HG03060 (cell line): ENCODE results near the gene CACNB2.
A peak's percentile ranks its signal among the peaks of the same experiment; 100 is the strongest.

ENCODE experiments used
- ATAC-seq: cut with Tn5 transposase; IDR thresholded peaks from one replicate; pipeline ENCODE4 v1.9.1; 2021; ENCODE audit warnings: low read depth, moderate number of reproducible peaks; ENCODE audit not compliant: unreplicated experiment

CACNB2 gene

GRCh38 chr10:18483516-18484186, 343.4 kb downstream of the CACNB2 start:
- no peak for ATAC-seq

GRCh38 chr10:18486438-18486837, 346.2 kb downstream of the CACNB2 start:
- no peak for ATAC-seq

DNA sequence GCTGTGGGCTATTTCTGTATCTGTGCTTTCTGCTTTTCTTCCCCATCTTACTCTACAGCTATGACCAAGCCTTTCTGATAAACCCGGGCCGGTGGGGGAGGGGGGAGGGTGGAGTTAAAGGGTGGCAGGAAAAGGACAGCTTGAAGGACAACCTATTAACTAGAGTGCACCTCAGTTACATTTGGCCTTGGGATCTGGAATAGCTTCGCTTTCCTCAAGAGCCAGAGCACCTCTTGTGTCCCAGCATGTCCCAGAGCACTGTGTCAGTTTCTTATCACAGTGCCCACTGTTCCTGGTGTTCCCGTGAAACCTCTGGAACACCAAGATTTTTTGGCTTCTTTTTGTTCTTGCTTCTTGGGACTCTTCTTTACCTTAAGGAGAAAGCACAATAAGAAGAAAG, 350.5 kb downstream of the CACNB2 start:
- ATAC-seq: no peak

GRCh38 chr10:18497806-18498369, 357.7 kb downstream of the CACNB2 start:
- ATAC-seq: no peak

- ATAC-seq: no peak
These were observed 358.8 kb downstream of the CACNB2 start for GRCh38 chr10:18498998-18499397.

DNA sequence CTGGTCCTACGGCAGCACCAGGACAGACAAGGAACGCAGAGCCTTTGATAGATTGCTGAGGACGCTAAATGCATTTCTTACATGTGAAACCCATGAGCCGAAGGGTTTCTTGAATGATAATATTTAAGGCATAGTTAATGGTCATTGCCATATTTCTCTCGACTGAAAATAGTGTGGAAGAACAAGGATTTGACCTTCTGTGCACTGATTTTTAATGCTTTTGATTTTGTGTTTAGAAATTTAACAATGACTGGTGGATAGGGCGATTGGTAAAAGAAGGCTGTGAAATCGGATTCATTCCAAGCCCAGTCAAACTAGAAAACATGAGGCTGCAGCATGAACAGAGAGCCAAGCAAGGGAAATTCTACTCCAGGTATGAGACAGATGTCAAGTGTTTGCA, 360.4 kb downstream of the CACNB2 start:
- no peak for ATAC-seq

DNA sequence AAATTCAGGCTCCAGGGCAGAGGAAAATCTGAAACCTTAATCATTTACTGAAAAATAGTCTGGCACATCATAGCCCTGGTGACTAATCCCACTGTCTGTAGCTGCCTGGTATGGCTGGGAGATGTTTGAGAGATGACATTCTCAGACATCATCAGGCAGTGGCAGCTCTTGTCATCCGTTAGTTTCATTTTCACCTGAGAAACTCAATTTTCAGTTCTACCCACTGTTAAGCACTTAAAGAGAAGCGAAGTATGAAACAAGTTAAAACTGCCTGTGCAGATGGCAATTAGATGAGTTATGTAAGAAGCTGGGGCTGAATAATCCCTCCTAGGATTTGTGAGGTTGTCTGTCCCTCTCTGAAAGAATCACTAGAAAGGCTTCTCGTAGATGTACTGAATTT, 361.0 kb downstream of the CACNB2 start:
- ATAC-seq: peak; percentile 70

- ATAC-seq: no peak
These were observed 361.4 kb downstream of the CACNB2 start for GRCh38 chr10:18501629-18502028.

GRCh38 chr10:18504161-18504560, 363.9 kb downstream of the CACNB2 start:
- no peak for ATAC-seq

- ATAC-seq: no peak
These were observed 365.4 kb downstream of the CACNB2 start for GRCh38 chr10:18505456-18506118.

- ATAC-seq: no peak
These were observed 368.4 kb downstream of the CACNB2 start for GRCh38 chr10:18508587-18508986.

- ATAC-seq: no peak
These were observed 374.3 kb downstream of the CACNB2 start for GRCh38 chr10:18514537-18514936.

GRCh38 chr10:18516851-18517250, 376.6 kb downstream of the CACNB2 start:
- no peak for ATAC-seq

- no peak for ATAC-seq
These were observed 382.8 kb downstream of the CACNB2 start for GRCh38 chr10:18523025-18523424.

GRCh38 chr10:18523858-18524257, 383.6 kb downstream of the CACNB2 start:
- no peak for ATAC-seq

DNA sequence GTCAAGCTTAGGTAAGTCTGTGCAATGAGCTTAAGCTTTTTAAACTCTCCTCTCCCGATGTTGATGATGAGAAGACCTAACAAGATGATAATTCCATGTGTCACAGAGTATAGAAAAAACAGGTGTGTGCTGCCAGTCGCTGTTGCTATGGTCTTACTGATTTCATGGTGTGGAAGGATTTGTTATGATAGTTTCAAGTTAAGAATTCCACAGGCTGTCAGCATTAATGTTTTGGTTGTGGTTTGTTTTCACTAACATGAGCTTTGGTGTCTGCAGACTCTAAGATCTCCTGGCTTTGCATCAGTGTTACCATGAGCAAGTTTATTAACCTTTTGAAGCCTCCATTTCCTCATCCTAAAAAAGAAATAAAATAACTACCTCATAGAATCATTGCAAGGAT, 387.5 kb downstream of the CACNB2 start:
- no peak for ATAC-seq

GRCh38 chr10:18528292-18528691, 388.1 kb downstream of the CACNB2 start:
- no peak for ATAC-seq

GRCh38 chr10:18532881-18533535, 392.8 kb downstream of the CACNB2 start:
- no peak for ATAC-seq

- no peak for ATAC-seq
These were observed 393.7 kb downstream of the CACNB2 start for GRCh38 chr10:18533896-18534295.

DNA sequence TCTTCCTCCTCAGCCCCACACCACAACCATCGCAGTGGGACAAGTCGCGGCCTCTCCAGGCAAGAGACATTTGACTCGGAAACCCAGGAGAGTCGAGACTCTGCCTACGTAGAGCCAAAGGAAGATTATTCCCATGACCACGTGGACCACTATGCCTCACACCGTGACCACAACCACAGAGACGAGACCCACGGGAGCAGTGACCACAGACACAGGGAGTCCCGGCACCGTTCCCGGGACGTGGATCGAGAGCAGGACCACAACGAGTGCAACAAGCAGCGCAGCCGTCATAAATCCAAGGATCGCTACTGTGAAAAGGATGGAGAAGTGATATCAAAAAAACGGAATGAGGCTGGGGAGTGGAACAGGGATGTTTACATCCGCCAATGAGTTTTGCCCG, 399.1 kb downstream of the CACNB2 start:
- ATAC-seq: no peak

GRCh38 chr10:18540195-18540594, 400.0 kb downstream of the CACNB2 start:
- no peak for ATAC-seq

DNA sequence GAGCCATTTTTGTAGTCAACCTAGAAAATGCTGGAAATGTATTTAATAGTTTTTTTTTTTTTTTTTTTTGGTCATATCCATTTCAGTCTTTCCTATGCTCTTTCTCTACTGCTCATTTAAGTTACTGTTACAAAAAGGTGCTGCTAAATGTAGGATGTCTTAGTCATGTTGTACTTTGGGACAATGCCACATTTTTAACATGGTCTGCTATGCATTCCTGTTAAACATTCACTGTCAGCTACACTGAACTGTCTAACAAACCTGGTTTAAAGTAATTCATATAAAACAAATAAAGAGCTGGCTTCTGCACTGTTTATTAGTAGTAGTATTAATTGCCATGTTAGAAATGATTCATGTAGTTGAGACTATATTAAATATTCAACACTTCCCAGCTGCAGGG, 402.6 kb downstream of the CACNB2 start:
- ATAC-seq: no peak
